NB4 (cell line): ENCODE measurements around the gene FOXS1.
"Not testable (repeated sequence)": the region's sequence is repeated elsewhere in the genome, so short reads cannot be mapped to it uniquely, and the experiment has no call there.

ENCODE experiments used
- DNase-seq: peaks from one replicate; pipeline ENCODE4 v3.0.0; 2010; ENCODE audit warnings: low read depth
- H3K4me3 ChIP-seq: one replicate; pipeline ENCODE4 v1.5.1; 2011; ENCODE audit warnings: mild to moderate bottlenecking, low read depth, low read length, moderate library complexity
- MAX ChIP-seq: IDR thresholded peaks from 2 replicates; pipeline ENCODE4 v1.6.1; 2011; ENCODE audit warnings: low read depth, low read length
- MYC ChIP-seq: IDR thresholded peaks from 2 replicates; pipeline ENCODE4 v1.6.1; 2011; ENCODE audit warnings: low read depth, low read length
- POLR2A ChIP-seq: IDR thresholded peaks from 2 replicates; pipeline ENCODE4 v1.6.1; 2011; ENCODE audit warnings: mild to moderate bottlenecking; ENCODE audit not compliant: insufficient read length; ENCODE audit errors: extremely low read depth
- TF ChIP-seq, protein P1 (sequence below): IDR thresholded peaks from one replicate; pipeline ENCODE4 v1.5.1; 2012; ENCODE audit warnings: low read depth, low read length

Gene FOXS1

GRCh38 chr20:31829731-31830130 lies 15.7 kb downstream of the FOXS1 start:
- H3K4me3 ChIP-seq, result no peak overlapping the region
- no peak for TF ChIP-seq MAX
- TF ChIP-seq MYC, result no peak
- DNase-seq, result no peak

- H3K4me3 ChIP-seq, DNase-seq: not testable (repeated sequence)
These were observed 17.4 kb downstream of the FOXS1 start for GRCh38 chr20:31828016-31828415.

DNA sequence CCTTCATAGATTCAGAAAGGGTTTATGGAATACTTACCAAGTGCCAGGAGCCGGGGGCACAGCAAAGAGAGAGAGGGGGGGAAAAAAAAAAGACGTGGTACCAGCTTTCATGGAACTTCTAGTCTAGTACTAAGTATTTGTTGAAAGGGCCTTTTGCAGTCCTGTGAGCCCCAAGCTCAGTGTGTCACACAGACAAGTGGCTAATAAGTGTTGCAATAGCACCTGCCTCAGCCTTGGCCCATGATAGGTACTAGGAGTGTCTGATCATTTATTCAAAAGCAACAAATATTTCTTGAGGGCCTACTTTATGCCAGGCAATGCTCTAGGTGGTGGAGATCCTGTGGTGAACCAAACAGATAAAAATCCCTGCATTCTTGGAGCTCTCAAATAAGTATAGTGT lies 18.3 kb downstream of the FOXS1 start:
- TF ChIP-seq MYC (no peak), MAX (no peak), POLR2A (no peak)
- TF ChIP-seq, protein P1, sequence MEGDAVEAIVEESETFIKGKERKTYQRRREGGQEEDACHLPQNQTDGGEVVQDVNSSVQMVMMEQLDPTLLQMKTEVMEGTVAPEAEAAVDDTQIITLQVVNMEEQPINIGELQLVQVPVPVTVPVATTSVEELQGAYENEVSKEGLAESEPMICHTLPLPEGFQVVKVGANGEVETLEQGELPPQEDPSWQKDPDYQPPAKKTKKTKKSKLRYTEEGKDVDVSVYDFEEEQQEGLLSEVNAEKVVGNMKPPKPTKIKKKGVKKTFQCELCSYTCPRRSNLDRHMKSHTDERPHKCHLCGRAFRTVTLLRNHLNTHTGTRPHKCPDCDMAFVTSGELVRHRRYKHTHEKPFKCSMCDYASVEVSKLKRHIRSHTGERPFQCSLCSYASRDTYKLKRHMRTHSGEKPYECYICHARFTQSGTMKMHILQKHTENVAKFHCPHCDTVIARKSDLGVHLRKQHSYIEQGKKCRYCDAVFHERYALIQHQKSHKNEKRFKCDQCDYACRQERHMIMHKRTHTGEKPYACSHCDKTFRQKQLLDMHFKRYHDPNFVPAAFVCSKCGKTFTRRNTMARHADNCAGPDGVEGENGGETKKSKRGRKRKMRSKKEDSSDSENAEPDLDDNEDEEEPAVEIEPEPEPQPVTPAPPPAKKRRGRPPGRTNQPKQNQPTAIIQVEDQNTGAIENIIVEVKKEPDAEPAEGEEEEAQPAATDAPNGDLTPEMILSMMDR, result no peak
- DNase-seq, result no peak
- H3K4me3 ChIP-seq, result no peak overlapping the region

DNA sequence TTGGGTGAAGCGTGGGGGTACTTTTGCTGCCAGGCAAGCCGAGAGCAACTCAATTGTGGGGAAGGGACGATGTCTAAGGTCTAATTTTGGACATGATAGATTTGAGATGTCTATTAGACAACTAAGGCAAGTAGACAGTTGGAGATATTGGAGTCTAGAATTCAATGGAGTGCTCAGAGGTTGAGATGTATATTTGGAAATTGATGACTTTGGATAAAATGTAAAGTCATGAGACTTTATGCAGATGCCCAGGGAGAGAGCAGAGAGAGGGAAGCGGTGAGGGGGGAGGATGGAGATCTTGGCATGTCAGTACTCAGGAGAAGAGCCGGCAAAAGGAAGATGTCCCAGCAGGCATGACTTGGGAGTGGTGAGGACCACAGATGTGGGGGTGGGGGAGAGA lies 19.3 kb downstream of the FOXS1 start:
- H3K4me3 ChIP-seq, result no peak overlapping the region
- TF ChIP-seq POLR2A (no peak), MAX (no peak), MYC (no peak)
- TF ChIP-seq, protein P1, result no peak
- no peak for DNase-seq

DNA sequence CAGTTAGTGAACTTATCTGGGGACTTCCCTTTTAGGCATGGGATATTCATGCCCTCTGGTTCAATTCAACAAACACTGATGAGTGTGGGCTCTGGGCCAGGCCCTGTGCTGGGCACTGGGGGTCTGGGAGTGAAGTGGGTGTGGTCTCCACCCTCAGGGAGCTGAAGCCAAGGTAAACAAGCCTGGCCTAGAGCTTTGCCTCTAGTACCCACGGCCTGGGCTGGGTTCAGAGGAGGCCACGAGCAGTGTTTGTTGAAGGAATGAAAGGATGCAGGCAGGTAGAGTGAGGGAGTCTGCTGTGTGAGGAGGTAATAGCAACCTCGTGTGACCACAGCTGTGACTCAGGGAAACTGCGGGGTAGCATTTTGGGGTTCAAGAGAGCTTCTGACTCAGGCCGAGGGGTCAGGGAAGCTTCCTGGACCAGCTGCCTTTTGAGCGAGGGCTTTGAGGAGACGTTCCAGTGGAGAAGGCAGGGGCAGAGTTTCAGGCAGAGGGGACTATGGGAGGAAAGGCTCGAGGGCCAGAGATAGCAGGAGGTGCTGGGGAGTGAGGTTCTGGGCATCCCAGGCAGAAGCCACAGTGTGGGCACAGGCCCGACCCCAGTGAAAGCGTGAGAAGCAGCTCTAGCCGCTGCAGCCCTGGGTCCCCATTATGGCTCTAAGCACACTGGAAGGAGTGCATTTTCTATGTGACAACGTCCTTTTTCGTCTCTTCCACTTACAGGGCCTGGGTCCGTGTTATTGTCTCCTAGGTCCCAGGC lies 20.7 kb downstream of the FOXS1 start:
- DNase-seq, result no peak
- no peak overlapping the region for H3K4me3 ChIP-seq
- TF ChIP-seq MYC (no peak), POLR2A (no peak), MAX (no peak)
- TF ChIP-seq, protein P1, result no peak

GRCh38 chr20:31824125-31824485 lies 21.3 kb downstream of the FOXS1 start:
- DNase-seq, result no peak
- no peak for TF ChIP-seq MAX
- TF ChIP-seq MYC, result no peak
- TF ChIP-seq POLR2A, result no peak
- TF ChIP-seq, protein P1, result no peak
- H3K4me3 ChIP-seq, result no peak overlapping the region
